ENCODE results near the gene SLC7A4.

DNA sequence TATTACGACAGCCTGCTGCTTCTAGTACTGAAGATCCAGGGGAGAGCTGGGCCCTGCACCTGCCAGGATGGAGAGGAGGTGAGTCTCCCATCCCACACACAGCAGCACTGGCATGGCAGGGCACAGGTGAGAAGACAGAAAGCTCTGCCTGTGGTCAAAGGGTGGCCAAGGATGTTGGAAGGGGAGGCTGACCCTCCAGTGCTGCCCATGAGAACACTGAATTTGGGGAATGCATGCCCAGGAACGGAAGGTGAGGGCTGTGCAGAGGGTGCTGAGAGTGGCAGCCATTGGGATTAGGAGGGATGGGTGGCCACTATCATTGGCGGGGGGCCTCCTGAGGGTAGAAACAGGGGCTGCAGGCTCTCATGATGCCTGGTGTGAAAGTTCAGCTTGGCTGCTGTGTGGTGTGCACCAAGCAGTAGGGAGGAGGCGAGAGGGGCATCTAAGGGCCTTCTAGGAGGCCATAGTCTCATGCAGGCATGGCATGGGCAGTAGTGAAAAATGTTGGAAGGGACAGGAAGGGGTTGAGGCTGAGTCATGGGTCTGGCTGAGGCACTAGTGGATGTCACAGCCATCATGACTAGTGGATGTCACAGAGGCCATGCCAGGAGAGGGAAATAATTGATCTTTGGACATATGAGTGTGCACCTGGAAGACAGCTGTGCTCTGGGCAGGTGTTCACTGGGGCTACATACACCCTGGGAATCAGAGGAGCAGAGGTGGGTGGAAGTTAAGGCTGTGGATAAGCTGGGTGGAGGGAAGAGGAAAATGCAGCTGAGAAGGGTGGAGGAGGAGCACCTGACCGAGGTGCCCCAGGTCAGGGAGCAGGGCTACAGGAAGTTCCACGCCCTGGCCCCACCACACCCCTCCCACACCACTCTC lies 10.9 kb upstream of the SLC7A4 start:
- TF ChIP-seq, protein P1, sequence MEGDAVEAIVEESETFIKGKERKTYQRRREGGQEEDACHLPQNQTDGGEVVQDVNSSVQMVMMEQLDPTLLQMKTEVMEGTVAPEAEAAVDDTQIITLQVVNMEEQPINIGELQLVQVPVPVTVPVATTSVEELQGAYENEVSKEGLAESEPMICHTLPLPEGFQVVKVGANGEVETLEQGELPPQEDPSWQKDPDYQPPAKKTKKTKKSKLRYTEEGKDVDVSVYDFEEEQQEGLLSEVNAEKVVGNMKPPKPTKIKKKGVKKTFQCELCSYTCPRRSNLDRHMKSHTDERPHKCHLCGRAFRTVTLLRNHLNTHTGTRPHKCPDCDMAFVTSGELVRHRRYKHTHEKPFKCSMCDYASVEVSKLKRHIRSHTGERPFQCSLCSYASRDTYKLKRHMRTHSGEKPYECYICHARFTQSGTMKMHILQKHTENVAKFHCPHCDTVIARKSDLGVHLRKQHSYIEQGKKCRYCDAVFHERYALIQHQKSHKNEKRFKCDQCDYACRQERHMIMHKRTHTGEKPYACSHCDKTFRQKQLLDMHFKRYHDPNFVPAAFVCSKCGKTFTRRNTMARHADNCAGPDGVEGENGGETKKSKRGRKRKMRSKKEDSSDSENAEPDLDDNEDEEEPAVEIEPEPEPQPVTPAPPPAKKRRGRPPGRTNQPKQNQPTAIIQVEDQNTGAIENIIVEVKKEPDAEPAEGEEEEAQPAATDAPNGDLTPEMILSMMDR (IDR thresholded peaks at IDR 0.05; ENCODE audit: borderline replicate concordance, extremely low read depth, low read length, poor library complexity, severe bottlenecking) = no peak
- TF ChIP-seq EZH2 (IDR thresholded peaks at IDR 0.05; ENCODE audit: borderline replicate concordance, low read depth, low read length, severe bottlenecking) = no peak

Data from DND-41 (cell line).